ENCODE data around the gene AKAP9.
"Not testable (repeated sequence)": the region's sequence is repeated elsewhere in the genome, so short reads cannot be mapped to it uniquely, and the experiment has no call there.

Gene AKAP9

DNA sequence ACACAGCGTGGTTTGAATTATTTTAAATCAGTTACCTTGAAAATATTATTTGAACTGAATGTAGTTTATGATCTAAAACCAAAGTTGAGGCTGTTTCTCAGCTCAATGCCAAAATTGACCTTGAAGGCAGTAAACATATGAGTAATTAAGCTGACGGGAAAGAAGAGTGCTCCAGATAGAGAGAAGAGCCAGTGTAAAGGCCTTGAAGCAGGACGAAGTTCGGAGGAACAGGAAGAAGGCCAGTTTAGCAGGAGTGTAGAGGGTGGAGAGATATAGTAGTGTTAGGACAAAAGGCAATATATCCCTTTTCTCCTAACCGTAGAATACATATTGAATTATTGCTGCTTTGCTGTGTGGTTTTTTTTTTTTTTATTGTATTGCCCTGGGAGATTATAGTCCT lies 130.4 kb downstream of the AKAP9 start:
- no peak for DNase-seq

DNA sequence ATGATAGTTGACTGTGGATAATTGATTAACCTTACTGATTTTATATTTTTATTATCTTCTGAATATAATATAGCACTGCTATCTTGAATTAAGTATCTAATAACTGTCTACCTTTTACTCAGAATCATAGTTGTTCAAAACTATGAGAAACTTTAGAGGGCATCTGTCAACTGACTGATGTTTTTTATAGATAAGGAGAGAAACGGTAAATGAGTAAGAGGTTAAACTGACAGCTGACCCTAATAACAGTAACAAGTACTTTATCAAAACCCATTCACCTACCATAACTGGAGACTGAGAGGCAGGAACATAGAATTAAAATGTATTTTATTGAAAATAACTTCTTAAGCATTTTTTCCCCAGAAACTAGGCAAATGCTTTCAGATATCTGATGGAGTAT lies 131.5 kb downstream of the AKAP9 start:
- DNase-seq: no peak

DNA sequence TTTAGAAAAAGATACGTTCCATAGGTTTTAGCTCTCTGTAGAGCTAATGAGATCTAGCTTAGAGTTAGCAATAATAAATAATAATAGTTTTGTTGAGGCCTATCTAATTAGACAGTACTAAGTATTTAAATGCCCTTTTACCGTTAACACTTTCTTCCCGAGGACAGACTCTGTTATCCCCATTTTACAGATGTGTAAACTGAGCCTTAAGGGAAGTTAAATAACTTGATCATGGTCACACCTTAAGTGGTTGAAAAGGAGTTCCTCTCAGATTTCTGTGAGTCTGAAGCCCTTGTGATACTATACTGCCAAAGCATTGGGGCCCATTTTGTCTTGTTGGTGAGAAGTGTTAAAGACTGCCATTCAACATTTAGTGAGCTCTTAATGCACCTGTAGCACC lies 132.0 kb downstream of the AKAP9 start:
- DNase-seq: no peak

DNA sequence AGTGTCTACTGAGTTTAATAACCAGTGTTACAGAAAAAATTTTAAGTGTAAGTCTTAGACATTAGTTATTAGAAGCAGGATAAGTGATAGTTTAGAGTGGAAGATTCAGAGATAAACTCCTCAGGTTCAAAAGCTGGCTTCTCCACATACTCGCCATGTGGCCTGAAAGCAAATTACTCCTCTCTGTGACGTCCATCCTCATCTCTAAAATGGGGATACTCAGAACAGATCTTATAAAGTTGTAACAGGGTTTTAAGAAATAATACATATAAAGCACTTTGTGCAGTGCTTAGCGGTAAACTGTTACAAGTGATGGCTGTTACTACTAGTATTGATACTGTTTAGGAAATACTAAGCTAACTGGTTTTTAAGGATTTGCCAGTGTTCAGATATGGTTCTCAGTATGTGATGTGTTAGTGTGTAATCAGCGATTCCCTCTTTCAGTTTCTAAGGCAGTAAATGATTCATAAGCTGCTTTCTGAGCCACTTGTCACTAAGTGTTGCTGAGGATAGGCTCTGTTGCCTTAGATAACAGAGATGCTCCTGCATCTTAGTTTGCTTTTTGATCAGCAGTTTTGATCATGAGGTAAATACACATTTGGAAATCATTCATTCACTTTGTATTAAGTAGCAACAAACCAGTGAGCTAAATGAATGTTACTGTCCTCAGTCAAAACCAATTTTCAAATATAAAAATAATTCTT lies 134.9 kb downstream of the AKAP9 start:
- DNase-seq: no peak

DNA sequence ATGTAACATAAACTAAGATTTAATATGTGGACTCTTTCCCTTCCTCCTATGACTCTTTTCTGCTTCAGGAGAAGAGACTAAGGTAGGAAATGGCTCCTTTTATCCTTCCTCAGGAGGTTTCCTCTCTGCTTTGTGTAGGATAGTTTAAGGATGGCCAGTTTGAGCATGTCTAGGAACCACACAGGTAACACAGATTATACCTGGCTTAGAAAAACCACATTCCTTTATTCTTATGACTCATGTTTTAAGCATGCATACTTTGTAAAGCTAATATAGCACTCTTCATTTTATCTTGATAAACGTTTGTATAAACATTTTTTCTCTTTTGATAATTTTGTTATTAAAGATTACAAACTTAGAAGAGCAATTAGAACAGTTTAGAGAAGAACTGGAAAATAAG lies 135.8 kb downstream of the AKAP9 start:
- DNase-seq: no peak

DNA sequence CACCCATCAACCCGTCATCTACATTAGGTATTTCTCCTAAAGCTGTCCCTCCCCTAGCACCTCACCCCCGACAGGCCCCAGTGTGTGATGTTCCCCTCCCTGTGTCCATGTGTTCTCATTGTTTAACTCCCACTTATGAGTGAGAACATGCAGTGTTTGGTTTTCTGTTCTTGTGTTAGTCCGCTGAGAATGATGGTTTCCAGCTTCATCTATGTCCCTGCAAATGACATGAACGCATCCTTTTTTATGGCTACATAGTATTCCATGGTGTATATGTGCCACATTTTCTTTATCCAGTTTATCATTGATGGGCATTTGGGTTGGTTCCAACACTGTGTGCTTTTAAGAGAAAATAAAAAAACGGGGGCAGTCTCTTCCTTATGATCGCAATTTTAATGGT lies 143.3 kb downstream of the AKAP9 start:
- not testable (repeated sequence) for DNase-seq

DNA sequence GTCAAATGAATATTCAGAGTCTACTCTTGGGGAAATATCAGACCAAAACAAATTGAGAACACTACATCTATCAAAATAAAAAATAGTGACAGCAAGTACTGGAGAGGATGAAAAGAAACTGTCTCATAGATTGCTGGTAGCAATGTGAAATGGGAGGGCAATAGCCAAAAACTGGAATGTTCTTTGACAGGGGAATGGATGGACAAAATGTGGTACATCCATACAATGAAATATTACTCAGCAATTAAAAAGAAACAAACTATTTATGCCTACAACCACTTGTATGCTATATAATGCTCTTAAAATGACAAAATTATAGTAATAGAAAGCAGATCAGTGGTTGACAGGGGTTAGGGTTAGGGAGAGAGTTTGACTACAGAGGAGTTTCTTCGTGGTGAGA lies 147.6 kb downstream of the AKAP9 start:
- DNase-seq: no peak

DNA sequence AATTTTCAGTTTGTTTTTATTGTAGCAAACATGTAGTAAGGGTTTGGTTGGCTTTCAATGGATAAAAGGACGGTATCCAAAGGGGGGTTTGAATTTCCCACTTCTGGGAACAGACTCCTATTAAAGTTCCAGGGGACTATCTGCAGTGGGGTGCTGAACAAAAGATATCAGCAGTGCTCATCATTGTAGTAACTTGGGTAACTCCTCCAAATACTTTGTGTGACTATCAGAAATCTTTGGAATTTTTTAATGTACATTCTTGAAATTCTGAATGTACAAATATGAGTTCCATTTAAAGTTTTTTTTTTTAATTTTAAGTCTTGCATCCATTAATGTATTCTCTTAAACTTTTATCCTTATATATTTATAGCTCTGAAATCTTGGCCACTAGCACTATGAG lies 151.5 kb downstream of the AKAP9 start:
- DNase-seq: no peak

DNA sequence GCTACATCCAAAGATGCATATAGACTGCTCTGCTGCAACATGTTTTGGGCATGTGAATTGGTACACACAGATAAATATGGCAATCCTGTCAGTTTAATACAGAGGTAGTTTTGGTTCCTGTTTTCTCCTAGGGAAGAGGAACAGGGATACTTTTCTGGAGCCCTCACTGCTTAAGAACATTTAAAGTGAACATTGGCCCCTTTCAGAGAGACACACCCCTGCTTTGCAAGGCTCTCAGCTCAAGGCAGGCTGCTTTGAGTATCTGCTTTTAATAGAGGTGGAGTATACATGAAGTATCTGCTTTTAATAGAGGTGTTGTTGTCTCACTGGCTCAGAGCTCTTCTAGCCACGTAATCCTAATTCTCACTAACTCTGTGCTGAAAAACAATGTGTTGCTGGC lies 154.7 kb downstream of the AKAP9 start:
- peak; percentile 17 to 59 (median 38) for DNase-seq

DNA sequence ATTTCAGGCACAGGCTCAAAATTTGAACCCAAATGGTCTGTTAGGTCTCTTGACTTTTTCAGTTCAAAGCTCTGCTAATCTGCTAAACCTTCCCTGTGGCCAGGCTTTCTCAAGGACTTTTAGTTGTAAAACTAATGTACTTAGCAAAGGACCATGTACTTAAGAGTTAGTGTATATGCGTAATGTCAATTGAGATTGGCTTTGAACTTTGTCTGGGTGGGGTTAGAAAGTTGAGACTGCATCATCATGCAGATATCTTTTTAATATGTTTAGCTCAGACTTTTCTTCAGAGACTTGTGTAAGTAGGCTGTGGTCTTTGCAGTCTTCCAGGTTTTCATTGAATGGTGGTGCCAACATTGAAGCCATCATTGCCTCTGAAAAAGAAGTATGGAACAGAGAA lies 159.9 kb downstream of the AKAP9 start:
- no peak for DNase-seq

DNA sequence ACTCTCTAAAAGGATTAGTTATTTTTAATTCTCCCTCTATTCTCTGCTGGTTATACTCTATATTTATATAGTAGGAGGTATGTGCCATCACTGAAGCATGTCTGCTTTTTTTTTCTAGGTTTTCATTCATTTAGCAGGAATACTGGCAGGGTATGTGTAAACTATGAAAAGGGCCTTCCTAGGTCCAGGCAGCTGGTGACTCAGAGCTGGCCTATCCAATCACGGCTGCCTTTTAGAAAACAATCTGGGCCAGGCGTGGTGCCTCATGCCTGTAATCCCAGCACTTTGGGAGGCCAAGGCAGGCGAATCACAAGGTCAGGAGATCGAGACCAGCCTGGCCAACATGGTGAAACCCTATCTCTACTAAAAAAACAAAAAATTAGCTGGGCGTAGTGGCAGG lies 162.2 kb downstream of the AKAP9 start:
- DNase-seq: not testable (repeated sequence)

DNA sequence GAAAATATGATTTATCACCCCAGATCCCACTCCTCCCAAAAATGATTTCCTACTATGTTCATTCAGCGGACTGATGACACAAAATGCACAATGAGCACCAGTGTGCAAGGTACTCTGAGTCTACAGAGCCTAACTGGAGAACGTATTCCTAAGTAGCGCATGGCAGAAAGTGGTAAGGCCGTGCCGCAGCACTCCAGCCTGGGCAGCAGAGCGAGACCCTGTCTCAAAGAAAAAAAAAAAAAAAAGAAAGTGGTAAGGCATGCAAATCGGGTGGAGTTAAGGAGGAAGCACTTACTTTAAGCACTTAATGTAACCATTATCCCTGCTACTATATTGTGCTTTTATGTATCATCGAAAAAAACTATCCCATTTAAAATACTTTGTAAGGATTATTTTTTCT lies 168.2 kb downstream of the AKAP9 start:
- no peak for DNase-seq

DNA sequence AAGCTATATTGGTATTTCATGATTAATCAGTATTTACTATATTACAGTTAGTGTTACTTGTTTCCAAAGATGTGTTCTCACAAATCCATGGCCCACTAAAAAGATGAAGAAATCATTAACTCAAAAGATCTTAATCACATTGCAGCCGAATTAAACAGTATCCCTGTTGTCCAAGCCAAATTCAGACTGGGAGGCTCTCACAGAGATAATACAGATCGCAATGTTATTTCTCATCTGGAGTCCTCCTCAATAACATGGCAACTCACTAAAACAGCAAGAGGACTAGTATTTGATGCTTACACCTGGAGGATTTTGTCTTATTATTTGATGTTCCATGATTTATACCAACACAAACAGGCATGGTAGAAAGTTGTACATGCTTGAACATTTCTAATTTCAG lies 170.2 kb downstream of the AKAP9 start:
- no peak for DNase-seq

DNA sequence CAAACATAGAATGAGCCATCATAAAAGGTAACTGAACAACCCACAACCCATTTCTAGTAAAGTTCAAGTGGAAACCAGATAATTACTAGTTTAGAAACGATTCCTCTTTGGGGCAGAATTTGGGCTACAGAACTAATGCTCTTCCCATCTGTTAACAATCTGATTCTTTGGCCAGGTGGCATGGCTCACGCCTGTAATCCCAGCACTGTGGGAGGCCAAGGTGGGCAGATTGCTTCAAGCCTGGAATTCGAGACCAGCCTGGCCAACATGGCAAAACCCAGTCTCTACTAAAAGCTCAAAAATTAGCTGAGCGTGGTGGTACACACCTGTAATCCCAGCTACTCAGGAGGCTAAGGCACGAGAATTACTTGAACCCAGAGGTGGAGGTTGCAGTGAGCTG lies 175.2 kb downstream of the AKAP9 start:
- no peak for DNase-seq

DNA sequence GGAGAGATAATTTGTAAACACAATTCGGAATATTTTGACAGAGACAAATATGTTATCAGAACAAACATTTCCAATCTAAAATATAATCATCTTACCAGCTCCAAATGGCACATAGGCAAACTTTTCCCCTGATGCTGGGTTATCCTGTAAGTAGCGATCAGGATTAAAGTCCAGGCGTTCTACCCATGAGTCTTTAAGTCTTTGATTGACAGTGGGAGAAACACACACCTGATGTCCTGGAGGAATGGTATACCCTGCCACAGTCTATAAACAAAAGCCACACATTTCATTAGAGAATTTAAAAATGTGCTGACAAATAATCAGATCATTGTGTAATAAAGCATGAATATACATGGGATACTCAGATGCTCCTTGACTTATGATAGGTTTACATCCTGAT lies 176.3 kb downstream of the AKAP9 start:
- DNase-seq: no peak

DNA sequence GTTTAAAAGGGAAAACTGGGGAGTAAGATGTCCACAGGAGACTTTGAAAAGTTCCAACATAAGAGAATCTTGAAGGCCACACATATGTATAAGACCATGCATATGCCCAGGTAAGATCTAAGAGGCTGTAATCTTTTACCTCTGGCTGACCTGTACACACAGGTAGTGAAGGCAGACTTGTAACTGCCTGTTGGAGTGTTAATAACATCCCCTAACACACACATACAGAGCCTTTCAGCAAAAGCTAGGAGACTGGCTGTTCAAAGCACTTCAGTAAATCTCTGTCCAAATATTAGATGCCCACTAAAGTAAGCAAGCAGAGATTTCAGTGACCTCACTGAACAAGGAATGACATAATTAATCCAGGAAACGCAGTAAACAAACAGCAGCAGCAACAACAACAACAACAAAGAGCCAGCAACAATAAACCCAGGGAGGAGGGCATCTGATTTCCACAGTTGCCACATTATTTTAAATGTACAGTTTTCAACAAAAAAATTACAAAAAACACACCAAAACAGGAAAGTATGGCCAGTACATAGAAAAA lies 178.6 kb downstream of the AKAP9 start:
- no peak for DNase-seq

DNA sequence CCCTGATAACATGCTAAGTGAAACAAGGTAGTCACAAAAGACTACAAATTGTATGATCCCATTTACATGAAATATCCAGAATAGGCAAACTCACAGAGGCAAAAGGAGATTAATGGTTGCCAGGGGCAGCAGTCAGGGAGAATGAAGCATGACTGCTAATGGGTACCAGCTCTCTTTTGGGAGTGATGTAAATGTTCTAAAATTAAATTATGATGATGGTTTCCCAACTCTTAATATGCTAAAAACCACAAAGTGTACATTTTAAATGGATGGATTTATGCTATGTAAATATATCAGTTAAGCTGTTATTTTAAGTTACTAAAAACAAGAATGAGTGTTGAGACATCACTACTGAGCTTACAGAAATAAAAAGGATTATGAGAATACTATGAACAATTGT lies 181.0 kb downstream of the AKAP9 start:
- no peak for DNase-seq

DNA sequence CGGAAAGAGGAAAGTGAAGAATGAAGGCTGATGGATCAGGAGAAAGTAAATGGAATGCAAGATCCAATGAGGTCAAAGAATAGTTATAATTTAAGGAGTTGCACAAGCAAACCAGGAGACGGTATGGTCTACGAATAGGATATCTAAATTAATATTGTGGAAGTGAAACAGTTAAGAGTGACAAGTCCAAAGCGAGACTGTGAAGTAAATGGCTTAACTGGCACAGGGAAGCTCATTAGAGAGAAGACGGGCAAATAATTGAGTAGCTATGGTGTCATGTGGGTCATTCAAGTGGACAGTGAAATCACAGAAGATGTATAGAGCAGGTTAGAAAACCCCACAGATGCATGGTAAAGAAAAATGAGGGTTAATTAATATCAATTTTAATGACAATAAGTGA lies 190.4 kb downstream of the AKAP9 start:
- no peak for DNase-seq

DNA sequence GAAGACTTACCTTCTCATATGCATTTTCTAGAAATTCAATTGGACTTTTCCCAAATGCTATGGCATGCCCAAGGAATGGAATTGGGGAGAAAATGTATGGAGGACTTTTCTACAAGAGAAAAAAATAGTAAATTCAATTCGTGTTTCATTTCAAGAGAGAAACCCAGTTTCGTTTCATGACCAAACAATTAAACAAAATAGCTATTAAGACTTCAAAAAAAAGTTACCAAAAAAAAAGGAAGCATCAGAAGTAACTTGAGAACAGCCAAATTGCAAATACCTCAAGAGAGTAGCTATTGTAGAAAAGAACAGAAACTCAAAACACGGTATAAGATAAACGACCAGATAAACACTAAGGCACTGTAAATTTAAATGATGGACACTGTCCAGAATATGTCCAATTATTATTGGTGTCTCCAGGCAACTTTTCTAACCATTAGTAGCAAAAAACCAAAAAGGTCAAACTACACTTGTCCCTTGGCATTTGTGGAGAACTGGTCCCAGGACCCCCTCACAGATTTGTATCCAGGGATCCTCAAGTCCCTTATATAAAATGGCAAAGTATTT lies 191.2 kb downstream of the AKAP9 start:
- DNase-seq: no peak

DNA sequence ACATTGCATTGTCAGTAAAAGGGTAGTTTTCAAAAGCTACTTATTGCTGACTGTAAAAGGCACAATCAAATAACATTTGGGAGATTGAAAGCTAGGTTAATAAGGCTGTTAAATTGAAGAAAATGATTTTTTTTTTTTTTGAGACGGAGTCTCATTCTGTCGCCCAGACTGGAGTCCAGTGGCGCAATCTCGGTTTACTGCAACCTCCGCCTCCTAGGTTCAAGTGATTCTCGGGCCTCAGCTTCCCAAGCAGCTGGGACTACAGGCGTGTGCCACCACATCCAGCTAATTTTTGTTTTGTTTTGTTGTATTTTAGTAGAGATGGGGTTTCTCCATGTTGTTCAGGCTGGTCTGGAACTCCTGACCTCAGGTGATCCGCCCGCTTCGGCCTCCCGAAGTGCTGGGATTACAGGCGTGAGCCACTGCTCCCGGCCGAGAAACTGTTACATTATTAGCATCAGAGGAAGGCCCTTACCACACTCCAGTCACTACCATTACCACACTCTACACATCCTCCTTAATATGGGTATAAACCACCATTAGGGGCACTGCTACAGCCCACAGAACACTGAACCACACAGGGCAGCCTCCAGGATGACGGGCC lies 192.6 kb downstream of the AKAP9 start:
- peak in 1 of 4 experiments; percentile 4 for DNase-seq

DNA sequence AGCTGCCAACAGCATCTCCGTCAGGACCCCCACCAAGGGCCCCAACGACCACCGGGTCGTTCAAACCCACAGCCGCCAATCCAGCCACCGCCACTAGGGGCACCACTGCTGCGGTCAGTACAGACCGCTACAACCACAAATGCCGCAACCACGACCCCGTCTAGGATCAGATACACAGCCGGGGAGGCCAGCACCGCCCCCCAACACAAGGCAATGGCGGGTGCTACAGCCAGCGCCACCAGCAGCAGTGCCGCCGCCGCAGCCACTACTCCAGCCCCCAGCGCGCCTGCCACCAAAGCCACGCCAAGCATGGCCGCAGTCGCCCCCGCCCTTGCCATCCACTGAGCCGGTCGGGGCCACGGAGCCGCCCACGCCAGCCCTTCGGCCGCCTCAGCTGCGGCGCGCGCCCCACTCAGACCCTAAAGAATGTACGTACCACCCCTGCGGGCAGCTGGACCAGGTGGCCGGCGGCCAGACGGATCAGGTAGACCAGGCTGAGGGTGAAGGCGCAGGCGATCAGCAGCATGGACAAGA lies 193.1 kb downstream of the AKAP9 start:
- peak; percentile 66 to 86 (median 76) for DNase-seq

DNA sequence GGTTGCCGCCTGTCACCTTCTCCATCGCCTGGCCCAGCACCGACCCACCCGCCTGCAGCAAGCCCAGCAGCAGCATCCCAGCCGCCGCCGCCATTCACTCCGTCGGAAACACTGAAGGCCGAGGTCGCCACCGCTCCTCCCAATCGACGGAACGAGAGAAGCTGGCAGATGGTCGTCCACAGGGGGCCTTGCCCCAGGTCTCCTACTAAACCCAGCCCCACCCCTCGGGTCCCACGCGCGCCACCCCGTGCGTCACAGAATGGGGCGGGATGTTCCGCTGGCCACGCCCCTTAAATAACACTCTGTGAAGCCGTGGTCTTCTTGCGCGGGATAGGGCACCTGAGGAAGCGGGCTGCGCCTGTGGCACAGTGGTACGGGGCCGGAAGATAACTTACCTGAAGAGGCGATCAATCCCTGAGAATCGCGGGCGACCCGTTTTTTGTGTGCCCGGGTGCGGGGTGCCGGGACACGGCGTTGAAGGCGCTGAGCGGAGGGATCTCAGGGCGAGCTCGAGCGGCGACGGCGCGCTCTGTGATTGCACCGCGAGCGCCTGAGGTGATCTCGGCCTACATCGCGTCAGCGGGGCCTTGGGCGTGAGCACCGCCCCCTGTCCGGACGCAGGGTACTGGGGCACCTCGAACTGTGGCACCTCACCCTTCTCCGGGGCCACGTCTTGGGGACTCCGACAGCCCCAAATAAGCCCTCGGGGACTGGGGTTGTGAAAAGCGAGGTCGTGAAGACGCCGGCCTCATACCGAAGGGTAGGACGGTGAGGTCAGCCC lies 193.8 kb downstream of the AKAP9 start, which contains the start of gene CYP51A1:
Gene CYP51A1 (minus strand): TSS at position 207 of the 781 bp plus-strand sequence. CDS start 113 bp downstream, at position 94.
- DNase-seq: peak; percentile 94 to 96 (median 95)
